HEK293 (cell line): Measurements from ENCODE around the gene DCUN1D1.

ENCODE experiments used
- ZNF692 ChIP-seq: fragments of 450-650 bp; formaldehyde crosslinking; IDR thresholded peaks from 2 replicates; pipeline ENCODE4 v1.5.1; 2016; ENCODE audit warnings: missing biosample characterization, missing genetic modification characterization

Gene DCUN1D1

GRCh38 chr3:182889948-182890629, 90.2 kb downstream of the DCUN1D1 start (continued):
- no peak for TF ChIP-seq ZNF692 (tag by site-specific recombination)
